Gastroesophageal sphincter (tissue), 4 donors: ENCODE measurements around the gene NPHP4. TPM values are rescaled to one million over a fixed set of nuclear protein-coding genes. Genes with fewer than 3 reads are reported as not detected.

Source experiments
- ATAC-seq: fragments of 150-250 bp; one replicate; pipeline ENCODE4 v1.9.1; 2016; ENCODE audit warnings: mild to moderate bottlenecking, moderate library complexity
- H3K27ac ChIP-seq, 4 donors: fragments of 200-600 bp; sonication (generic) in 3 of 4; 1 replicate in 3 of 4; 2 replicates in 1 of 4; pipeline ENCODE4 v1.5.1; 2016 to 2019
- H3K27me3 ChIP-seq: fragments of 200-600 bp; sonication (generic); one replicate; pipeline ENCODE4 v1.5.1; 2019
- H3K36me3 ChIP-seq, 2 donors: fragments of 200-600 bp; sonication (generic); one replicate each; pipeline ENCODE4 v1.5.1; 2019; ENCODE audit warnings: control low read depth in 1 of 2
- H3K4me1 ChIP-seq, 3 donors: fragments of 200-600 bp; sonication (generic); 1 replicate in 2 of 3; 2 replicates in 1 of 3; pipeline ENCODE4 v1.5.1; 2016 to 2019; ENCODE audit warnings: control low read depth in 2 of 3
- H3K4me3 ChIP-seq, 2 donors: fragments of 200-600 bp; sonication (generic); one replicate each; pipeline ENCODE4 v1.5.1; 2019; ENCODE audit warnings: mild to moderate bottlenecking in 1 of 2, moderate library complexity in 1 of 2
- H3K9me3 ChIP-seq, 3 donors: fragments of 200-600 bp; sonication (generic); one replicate each; pipeline ENCODE4 v1.5.1; 2017 to 2019; ENCODE audit warnings: control low read depth in 2 of 3
- EP300 ChIP-seq: sonication (generic); formaldehyde crosslinking; IDR thresholded peaks from one replicate; pipeline ENCODE4 v1.6.1; 2017; ENCODE audit warnings: antibody characterized with exemption, mild to moderate bottlenecking
- POLR2A ChIP-seq, 2 donors: fragments of 450-650 bp; IDR thresholded peaks; one replicate each; pipeline ENCODE4 v1.6.1; 2017; ENCODE audit warnings: antibody characterized with exemption in 2 of 2, mild to moderate bottlenecking in 2 of 2, moderate library complexity in 1 of 2
- POLR2AphosphoS5 ChIP-seq: sonication (generic); formaldehyde crosslinking; IDR thresholded peaks from one replicate; pipeline ENCODE4 v1.6.1; 2017; ENCODE audit warnings: antibody characterized with exemption
- WGBS, 2 donors: methylation state at CpG; one replicate each; pipeline ENCODE4 v1.1.5; 2018; ENCODE audit warnings: low coverage in 1 of 2; 5-methylcytosine and 5-hydroxymethylcytosine counted together
- total RNA-seq, 4 donors: library from RNA; depleted of rRNA; stranded (reverse); fragments of >200 nt; gene quantifications; one replicate each; pipeline ENCODE4 v1.1.0, GENCODE V29; 2016
- TF ChIP-seq, protein P1 (sequence below), 4 experiments: fragments of 200-600 bp in 2 of 4; fragments of 450-650 bp in 2 of 4; sonication (generic) in 1 of 4; IDR thresholded peaks; one replicate each; pipeline ENCODE4 v1.5.1; 2017 to 2019; ENCODE audit warnings: antibody characterized with exemption in 4 of 4, mild to moderate bottlenecking in 2 of 4, moderate library complexity in 2 of 4

NPHP4 gene
- total RNA-seq, 4 donors from 2014 or later, result 5.7 to 9.7 (median 6.2) TPM

DNA sequence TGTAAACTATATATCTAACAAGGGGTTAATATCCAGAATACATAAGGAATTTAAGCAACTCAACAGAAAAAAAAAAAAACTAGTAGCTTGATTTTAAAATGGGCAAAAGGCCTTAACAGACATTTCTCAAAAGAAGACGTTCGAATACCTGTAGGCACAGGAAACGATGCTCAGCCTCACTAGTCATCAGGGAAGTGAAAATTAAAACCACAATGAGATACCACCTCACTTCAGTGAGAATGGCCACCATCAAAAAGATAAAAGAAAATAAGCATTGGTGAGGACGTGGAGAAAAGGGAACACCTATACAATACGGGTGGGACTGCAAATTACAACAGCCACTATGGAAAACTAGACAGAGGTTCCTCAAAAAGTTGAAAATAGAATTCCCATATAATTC is 37.3 kb downstream of the NPHP4 start:
- Histone ChIP-seq H3K9me3 (no peaks in the 10 kb centered on the region), H3K36me3 (peaks cover 0 to 93% of the 10 kb centered on the region in 2 donors), H3K27ac (no peak overlapping the region), H3K4me3 (no peak overlapping the region), H3K4me1 (no peaks in the 10 kb centered on the region), H3K27me3 (no peaks in the 10 kb centered on the region)
- no peak for ATAC-seq
- no peak for TF ChIP-seq POLR2A (IDR thresholded peaks at IDR 0.05)
- TF ChIP-seq, protein P1, sequence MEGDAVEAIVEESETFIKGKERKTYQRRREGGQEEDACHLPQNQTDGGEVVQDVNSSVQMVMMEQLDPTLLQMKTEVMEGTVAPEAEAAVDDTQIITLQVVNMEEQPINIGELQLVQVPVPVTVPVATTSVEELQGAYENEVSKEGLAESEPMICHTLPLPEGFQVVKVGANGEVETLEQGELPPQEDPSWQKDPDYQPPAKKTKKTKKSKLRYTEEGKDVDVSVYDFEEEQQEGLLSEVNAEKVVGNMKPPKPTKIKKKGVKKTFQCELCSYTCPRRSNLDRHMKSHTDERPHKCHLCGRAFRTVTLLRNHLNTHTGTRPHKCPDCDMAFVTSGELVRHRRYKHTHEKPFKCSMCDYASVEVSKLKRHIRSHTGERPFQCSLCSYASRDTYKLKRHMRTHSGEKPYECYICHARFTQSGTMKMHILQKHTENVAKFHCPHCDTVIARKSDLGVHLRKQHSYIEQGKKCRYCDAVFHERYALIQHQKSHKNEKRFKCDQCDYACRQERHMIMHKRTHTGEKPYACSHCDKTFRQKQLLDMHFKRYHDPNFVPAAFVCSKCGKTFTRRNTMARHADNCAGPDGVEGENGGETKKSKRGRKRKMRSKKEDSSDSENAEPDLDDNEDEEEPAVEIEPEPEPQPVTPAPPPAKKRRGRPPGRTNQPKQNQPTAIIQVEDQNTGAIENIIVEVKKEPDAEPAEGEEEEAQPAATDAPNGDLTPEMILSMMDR (IDR thresholded peaks at IDR 0.05), result no peak
- no peak for TF ChIP-seq EP300
- no peak for TF ChIP-seq POLR2AphosphoS5
- WGBS, 2 donors, result 83 to 94% methylated on average over 4 to 5 of the region's 5 CpGs

DNA sequence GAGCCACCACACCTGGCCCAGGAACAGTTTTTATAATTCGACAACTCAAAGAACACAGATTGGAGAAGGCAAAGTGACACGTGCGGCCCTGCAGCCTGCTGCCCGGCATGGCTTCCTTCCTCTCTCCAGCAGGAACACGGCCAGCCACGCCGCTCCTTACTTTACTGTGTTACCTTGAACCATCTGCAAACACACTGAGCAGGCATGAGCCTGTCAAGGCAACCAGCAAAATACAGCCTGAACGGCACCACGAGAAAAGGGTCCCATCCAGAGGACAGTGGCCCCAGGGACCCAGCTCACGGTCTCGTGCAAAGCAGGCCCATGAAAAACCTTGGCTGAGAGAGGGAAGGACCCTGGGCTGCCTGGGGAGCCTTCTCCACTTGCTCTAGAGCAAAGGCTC is 38.8 kb downstream of the NPHP4 start:
- WGBS, 2 donors, result 100% methylated on average over 2 of the region's 11 CpGs; no CpG with 5 or more reads in 1 of the 2 donors

DNA sequence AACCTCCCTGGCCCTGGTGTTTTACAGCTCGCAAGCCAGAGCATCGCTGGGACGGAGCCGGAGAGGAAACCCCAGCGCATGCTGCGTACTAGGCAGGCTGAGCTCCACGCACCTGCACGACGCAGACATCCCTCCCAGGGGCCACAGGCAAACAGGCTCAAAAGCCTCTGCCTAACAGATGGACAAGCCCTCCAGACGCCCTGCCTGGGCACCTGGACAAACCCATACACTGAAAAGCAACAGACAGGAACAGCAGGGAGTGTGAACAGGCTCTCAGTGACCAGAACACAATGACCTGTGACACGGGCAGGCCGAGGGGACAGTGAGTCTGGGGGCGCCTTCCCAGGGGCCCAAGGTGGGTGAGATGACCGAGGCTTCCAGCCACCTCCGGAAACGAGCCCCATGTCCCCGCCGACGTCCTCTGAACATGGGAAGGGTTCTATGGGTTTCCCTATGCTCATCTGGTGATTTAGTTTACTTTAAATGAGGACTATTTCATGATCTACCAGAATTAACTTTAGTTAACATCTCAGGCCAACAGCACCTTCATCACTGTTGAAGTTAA is 40.3 kb downstream of the NPHP4 start:
- no peak for ATAC-seq
- Histone ChIP-seq H3K9me3 (no peaks in the 10 kb centered on the region), H3K27me3 (no peaks in the 10 kb centered on the region), H3K4me3 (no peak overlapping the region), H3K27ac (no peak overlapping the region), H3K36me3 (peaks cover 0 to 79% of the 10 kb centered on the region in 2 donors), H3K4me1 (no peaks in the 10 kb centered on the region)
- TF ChIP-seq POLR2AphosphoS5 (no peak), EP300 (no peak), POLR2A (IDR thresholded peaks at IDR 0.05) (no peak)
- TF ChIP-seq, protein P1 (IDR thresholded peaks at IDR 0.05), result no peak
- 86 to 94% methylated on average over 6 to 10 of the region's 19 CpGs for WGBS, 2 donors

More for the DNA sequence above, 38.8 kb downstream of the NPHP4 start:
- Histone ChIP-seq H3K9me3 (no peaks in the 10 kb centered on the region), H3K36me3 (peaks cover 0 to 79% of the 10 kb centered on the region in 2 donors), H3K27me3 (no peaks in the 10 kb centered on the region), H3K4me3 (no peak overlapping the region), H3K27ac (no peak overlapping the region), H3K4me1 (no peaks in the 10 kb centered on the region)
- TF ChIP-seq EP300 (no peak), POLR2A (IDR thresholded peaks at IDR 0.05) (no peak), POLR2AphosphoS5 (no peak)
- TF ChIP-seq, protein P1 (IDR thresholded peaks at IDR 0.05), result no peak
- no peak for ATAC-seq

DNA sequence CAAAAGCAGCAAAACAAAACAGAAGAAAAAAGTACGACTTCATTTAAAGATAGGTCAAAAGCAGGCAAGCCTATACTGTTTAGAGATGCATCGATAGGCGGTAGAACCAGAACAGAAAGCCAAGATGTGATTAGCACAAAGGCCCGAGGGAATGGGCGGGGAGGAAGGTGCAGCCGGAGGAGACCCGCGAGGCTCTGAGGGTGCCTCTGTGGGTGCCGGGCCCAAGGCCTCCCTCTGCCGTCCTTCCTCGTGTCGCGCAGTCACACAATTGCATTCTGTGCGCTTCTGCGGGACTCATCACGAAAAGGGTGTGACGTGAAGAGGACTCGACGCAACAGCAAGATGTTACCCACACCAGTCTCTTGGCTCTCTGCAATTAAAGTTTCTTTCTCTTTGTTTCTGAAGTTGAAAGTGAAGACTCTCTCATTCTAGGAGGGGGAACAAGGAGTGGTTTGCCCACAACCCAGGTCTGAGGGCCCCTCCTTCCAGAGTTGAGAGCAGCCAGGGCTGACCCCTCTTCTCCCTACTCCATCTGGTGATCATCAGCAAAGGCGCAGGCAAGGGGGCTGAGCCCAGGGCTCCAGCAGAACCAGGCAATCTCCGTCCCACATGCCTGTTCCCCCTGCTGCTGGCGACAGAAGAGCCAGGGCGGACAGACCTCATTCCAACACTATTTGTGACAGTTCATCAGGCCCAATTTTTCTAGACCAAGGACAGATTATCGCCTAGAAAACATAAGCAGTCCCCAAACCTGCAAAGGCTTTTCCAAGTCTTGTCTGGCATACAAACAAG is 41.0 kb downstream of the NPHP4 start:
- TF ChIP-seq POLR2A (IDR thresholded peaks at IDR 0.05) (no peak), POLR2AphosphoS5 (no peak), EP300 (no peak)
- TF ChIP-seq, protein P1 (IDR thresholded peaks at IDR 0.05), result no peak

More for the DNA sequence above, 41.0 kb downstream of the NPHP4 start:
- Histone ChIP-seq H3K27me3 (no peaks in the 10 kb centered on the region), H3K36me3 (peaks cover 0 to 79% of the 10 kb centered on the region in 2 donors), H3K4me3 (no peak overlapping the region), H3K9me3 (no peaks in the 10 kb centered on the region), H3K4me1 (no peaks in the 10 kb centered on the region), H3K27ac (no peak overlapping the region)
- ATAC-seq, result no peak
- 92 to 95% methylated on average over 7 to 19 of the region's 24 CpGs for WGBS, 2 donors
